Right atrium auricular region (tissue), 2 donors: ENCODE measurements around the gene ODC1. TPM values are rescaled to one million over a fixed set of nuclear protein-coding genes. Genes with fewer than 3 reads are reported as not detected.

Experiments used
- DNase-seq: peaks from one replicate; pipeline ENCODE4 v3.0.0-alpha.2; 2019; ENCODE audit warnings: low spot score
- H3K27ac ChIP-seq, 2 donors: fragments of 200-600 bp; sonication (generic); 1 replicate in 1 of 2; 2 replicates in 1 of 2; pipeline ENCODE4 v1.5.1; 2016 to 2019
- H3K27me3 ChIP-seq, 2 donors: fragments of 200-600 bp; sonication (generic); one replicate each; pipeline versions ENCODE4 v1.5.1 to v1.6.0; 2017 to 2019
- H3K36me3 ChIP-seq: fragments of 200-600 bp; sonication (generic); one replicate; pipeline ENCODE4 v1.5.1; 2016
- H3K4me1 ChIP-seq, 2 donors: fragments of 200-600 bp; sonication (generic); one replicate each; pipeline versions ENCODE4 v1.5.1 to v1.6.0; 2017 to 2019
- H3K4me3 ChIP-seq, 2 donors: fragments of 200-600 bp; sonication (generic); 1 replicate in 1 of 2; 2 replicates in 1 of 2; pipeline ENCODE4 v1.5.1; 2017 to 2019; ENCODE audit warnings: mild to moderate bottlenecking in 1 of 2, moderate library complexity in 1 of 2
- H3K9me3 ChIP-seq, 2 donors: fragments of 200-600 bp; sonication (generic); one replicate each; pipeline ENCODE4 v1.5.1; 2019
- total RNA-seq, 2 donors: library from RNA; depleted of rRNA; stranded (reverse); fragments of >200 nt; gene quantifications; one replicate each; pipeline ENCODE4 v1.1.0, GENCODE V29; 2016
- TF ChIP-seq, protein P1 (sequence below), 2 donors: fragments of 200-600 bp; sonication (generic); IDR thresholded peaks; one replicate each; pipeline ENCODE4 v1.5.1; 2019; ENCODE audit warnings: antibody characterized with exemption in 2 of 2

Gene ODC1
- total RNA-seq, 2 donors from 2014 or later: 41.3 to 73.9 TPM

DNA sequence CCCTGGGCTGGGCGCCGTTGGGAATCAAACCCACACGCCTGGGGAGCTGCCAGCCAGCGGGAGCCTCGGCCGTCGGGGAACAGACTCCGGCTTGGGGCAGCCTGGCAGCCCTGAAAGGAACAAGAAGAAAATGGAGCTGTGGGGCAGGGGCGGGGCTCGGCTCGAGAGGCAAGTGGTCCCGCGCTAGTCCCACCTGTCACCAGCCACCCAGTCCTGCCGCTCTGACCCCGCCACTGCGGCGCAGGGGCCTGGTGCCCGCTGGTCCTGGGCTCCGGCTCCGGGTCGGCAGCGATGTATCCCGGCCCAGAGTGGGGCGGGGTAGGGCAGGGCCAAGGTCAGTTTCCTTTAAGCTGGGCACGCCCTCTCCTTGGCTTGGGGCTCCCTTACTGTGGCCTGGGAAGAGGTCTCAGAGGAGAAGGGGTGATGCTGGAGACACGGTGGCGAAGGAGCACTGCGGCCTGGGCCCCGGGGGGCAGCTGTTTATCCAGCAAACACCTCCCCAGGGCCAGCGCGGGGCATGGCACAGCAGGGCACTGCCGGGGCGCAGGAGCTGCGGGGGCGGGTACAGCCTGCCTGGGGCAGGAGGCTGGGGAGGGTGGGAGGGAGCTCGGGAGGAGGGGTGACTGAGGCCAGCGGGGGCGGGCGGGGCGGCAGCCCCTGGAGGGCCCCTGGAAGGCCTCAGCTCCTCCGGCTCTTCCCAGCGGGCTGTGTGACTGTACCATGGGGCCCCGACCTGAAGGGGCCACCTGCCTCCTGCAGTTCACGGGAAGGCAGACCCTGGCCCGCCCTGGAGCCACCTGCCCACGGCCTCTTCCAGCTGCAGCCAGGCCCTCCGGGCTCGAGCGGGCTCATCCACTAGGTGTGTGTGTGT is 15.6 kb downstream of the ODC1 start:
- no peak for DNase-seq
- Histone ChIP-seq H3K27me3 (no peaks in the 10 kb centered on the region), H3K9me3 (no peaks in the 10 kb centered on the region), H3K27ac (no peak overlapping the region), H3K36me3 (no peaks in the 10 kb centered on the region), H3K4me1 (peaks cover 0 to 9% of the 10 kb centered on the region in 2 donors), H3K4me3 (peak overlapping the region; percentile 20 to 25)
- TF ChIP-seq, protein P1, sequence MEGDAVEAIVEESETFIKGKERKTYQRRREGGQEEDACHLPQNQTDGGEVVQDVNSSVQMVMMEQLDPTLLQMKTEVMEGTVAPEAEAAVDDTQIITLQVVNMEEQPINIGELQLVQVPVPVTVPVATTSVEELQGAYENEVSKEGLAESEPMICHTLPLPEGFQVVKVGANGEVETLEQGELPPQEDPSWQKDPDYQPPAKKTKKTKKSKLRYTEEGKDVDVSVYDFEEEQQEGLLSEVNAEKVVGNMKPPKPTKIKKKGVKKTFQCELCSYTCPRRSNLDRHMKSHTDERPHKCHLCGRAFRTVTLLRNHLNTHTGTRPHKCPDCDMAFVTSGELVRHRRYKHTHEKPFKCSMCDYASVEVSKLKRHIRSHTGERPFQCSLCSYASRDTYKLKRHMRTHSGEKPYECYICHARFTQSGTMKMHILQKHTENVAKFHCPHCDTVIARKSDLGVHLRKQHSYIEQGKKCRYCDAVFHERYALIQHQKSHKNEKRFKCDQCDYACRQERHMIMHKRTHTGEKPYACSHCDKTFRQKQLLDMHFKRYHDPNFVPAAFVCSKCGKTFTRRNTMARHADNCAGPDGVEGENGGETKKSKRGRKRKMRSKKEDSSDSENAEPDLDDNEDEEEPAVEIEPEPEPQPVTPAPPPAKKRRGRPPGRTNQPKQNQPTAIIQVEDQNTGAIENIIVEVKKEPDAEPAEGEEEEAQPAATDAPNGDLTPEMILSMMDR (IDR thresholded peaks at IDR 0.05): no peak

- Histone ChIP-seq H3K4me1 (peaks cover 0 to 9% of the 10 kb centered on the region in 2 donors), H3K9me3 (no peaks in the 10 kb centered on the region), H3K27ac (no peak overlapping the region), H3K36me3 (peaks cover 5% of the 10 kb centered on the region), H3K27me3 (no peaks in the 10 kb centered on the region), H3K4me3 (no peak overlapping the region)
- TF ChIP-seq, protein P1 (IDR thresholded peaks at IDR 0.05): no peak
- DNase-seq: no peak
These were observed 16.3 kb downstream of the ODC1 start for GRCh38 chr2:10431797-10432196.

- Histone ChIP-seq H3K27me3 (no peaks in the 10 kb centered on the region), H3K9me3 (no peaks in the 10 kb centered on the region), H3K4me3 (no peak overlapping the region), H3K27ac (no peak overlapping the region), H3K4me1 (peaks cover 0 to 9% of the 10 kb centered on the region in 2 donors), H3K36me3 (peaks cover 10% of the 10 kb centered on the region)
- DNase-seq: no peak
- TF ChIP-seq, protein P1 (IDR thresholded peaks at IDR 0.05): no peak
These were observed 17.1 kb downstream of the ODC1 start for GRCh38 chr2:10430886-10431622.

DNA sequence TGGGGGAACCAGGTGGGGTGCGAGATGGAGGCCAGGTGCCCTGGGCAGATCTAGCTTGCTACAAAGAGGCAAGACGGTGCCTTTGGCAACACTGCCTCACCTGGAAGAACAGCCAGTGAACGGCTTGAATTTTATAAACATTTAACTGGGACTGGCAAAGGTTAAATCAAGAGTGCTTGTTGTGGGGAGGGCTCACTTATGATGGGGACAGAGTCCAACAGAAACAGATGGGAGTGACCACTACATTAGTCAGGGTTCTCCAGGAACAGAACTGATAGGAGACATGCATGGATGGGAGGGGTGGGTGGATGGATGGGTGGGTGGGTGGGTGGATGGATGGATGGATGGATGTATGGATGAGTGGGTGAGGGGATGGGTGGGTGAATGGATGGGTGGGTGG is 19.2 kb downstream of the ODC1 start:
- DNase-seq: no peak
- TF ChIP-seq, protein P1 (IDR thresholded peaks at IDR 0.05): no peak
- no peaks in the 10 kb centered on the region for H3K4me1 ChIP-seq
- H3K9me3 ChIP-seq: no peaks in the 10 kb centered on the region
- no peak overlapping the region for H3K4me3 ChIP-seq
- H3K27me3 ChIP-seq: no peaks in the 10 kb centered on the region
- no peak overlapping the region for H3K27ac ChIP-seq
- H3K36me3 ChIP-seq: peaks cover 10% of the 10 kb centered on the region

GRCh38 chr2:10428355-10428754 is 19.8 kb downstream of the ODC1 start:
- Histone ChIP-seq H3K36me3 (peaks cover 10% of the 10 kb centered on the region), H3K4me3 (no peak overlapping the region), H3K27ac (no peak overlapping the region), H3K9me3 (no peaks in the 10 kb centered on the region), H3K27me3 (no peaks in the 10 kb centered on the region), H3K4me1 (no peaks in the 10 kb centered on the region)
- DNase-seq: no peak
- TF ChIP-seq, protein P1 (IDR thresholded peaks at IDR 0.05): no peak
